Naive thymus-derived CD4-positive, alpha-beta T cell (primary cell): ENCODE results near the gene MED1. TPM values are rescaled to one million over a fixed set of nuclear protein-coding genes. Genes with fewer than 3 reads are reported as not detected.
"Not testable (repeated sequence)": the region's sequence is repeated elsewhere in the genome, so short reads cannot be mapped to it uniquely, and the experiment has no call there.

ENCODE experiments used
- ATAC-seq: fragments of 150-1000 bp; cut with Tn5 transposase; 2 replicates; pipeline ENCODE4 v1.10.0; 2021; ENCODE audit warnings: mild to moderate bottlenecking, moderate library complexity
- CTCF ChIA-PET: fragments of 350-600 bp; sonication (Branson Sonifier 250); formaldehyde crosslinking; loops from one replicate; lab custom pipeline; 2021; ENCODE audit warnings: antibody characterized with exemption; lab: Charles Lee
- POLR2A ChIA-PET: fragments of 350-600 bp; sonication (Branson Sonifier 250); formaldehyde crosslinking; loops from one replicate; lab custom pipeline; 2021; ENCODE audit warnings: antibody characterized with exemption, inconsistent platforms; lab: Charles Lee
- DNase-seq, 9 donors: peaks; one replicate each; pipeline versions ENCODE4 v3.0.0 to v3.0.0-alpha.2; 2020 to 2022; ENCODE audit warnings: mixed read lengths in 1 of 9
- H3K27ac ChIP-seq: one replicate; pipeline ENCODE4 v1.7.0; 2013; ENCODE audit warnings: mild to moderate bottlenecking, low read depth, low read length, moderate library complexity
- H3K27me3 ChIP-seq, 2 donors: one replicate each; pipeline ENCODE4 v1.7.0; 2013; ENCODE audit warnings: low read length in 2 of 2, mild to moderate bottlenecking in 2 of 2, moderate library complexity in 2 of 2; ENCODE audit not compliant: control insufficient read depth in 2 of 2, insufficient read depth in 2 of 2
- H3K36me3 ChIP-seq, 3 experiments: 1 replicate in 2 of 3; 2 replicates in 1 of 3; pipeline ENCODE4 v1.7.0; 2013; ENCODE audit warnings: low read length in 3 of 3, mild to moderate bottlenecking in 3 of 3, moderate library complexity in 1 of 3; ENCODE audit not compliant: insufficient read depth in 3 of 3, control insufficient read depth in 2 of 3
- H3K4me1 ChIP-seq, 2 donors: one replicate each; pipeline ENCODE4 v1.7.0; 2013; ENCODE audit warnings: low read length in 2 of 2, mild to moderate bottlenecking in 2 of 2, moderate library complexity in 1 of 2; ENCODE audit not compliant: control insufficient read depth in 2 of 2, insufficient read depth in 2 of 2
- H3K4me3 ChIP-seq: 2 replicates; pipeline ENCODE4 v1.7.0; 2013; ENCODE audit warnings: mild to moderate bottlenecking, low read length
- H3K9me3 ChIP-seq, 3 experiments: 1 replicate in 2 of 3; 2 replicates in 1 of 3; pipeline ENCODE4 v1.7.0; 2013; ENCODE audit warnings: low read length in 3 of 3; ENCODE audit not compliant: control insufficient read depth in 2 of 3
- H3K27ac Mint-ChIP-seq, 9 donors: one replicate each; pipeline ENCODE4 v1.8.0; 2020 to 2022; ENCODE audit warnings: mixed read lengths in 9 of 9, mild to moderate bottlenecking in 8 of 9, moderate library complexity in 5 of 9, inconsistent platforms in 2 of 9
- H3K27me3 Mint-ChIP-seq, 5 donors: one replicate each; pipeline ENCODE4 v1.8.0; 2021 to 2022; ENCODE audit warnings: mixed read lengths in 5 of 5, mild to moderate bottlenecking in 1 of 5
- H3K36me3 Mint-ChIP-seq, 5 donors: one replicate each; pipeline ENCODE4 v1.8.0; 2020 to 2022; ENCODE audit warnings: mixed read lengths in 5 of 5, mild to moderate bottlenecking in 3 of 5, inconsistent platforms in 1 of 5
- H3K4me1 Mint-ChIP-seq, 7 donors: one replicate each; pipeline ENCODE4 v1.8.0; 2020 to 2022; ENCODE audit warnings: mixed read lengths in 7 of 7, mild to moderate bottlenecking in 3 of 7, inconsistent platforms in 1 of 7
- H3K4me3 Mint-ChIP-seq, 10 donors: one replicate each; pipeline ENCODE4 v1.8.0; 2020 to 2022; ENCODE audit warnings: mild to moderate bottlenecking in 10 of 10, mixed read lengths in 10 of 10, moderate library complexity in 6 of 10, inconsistent platforms in 2 of 10
- H3K9me3 Mint-ChIP-seq, 11 donors: one replicate each; pipeline ENCODE4 v1.8.0; 2020 to 2022; ENCODE audit warnings: mixed read lengths in 11 of 11, mild to moderate bottlenecking in 4 of 11, inconsistent platforms in 1 of 11, moderate library complexity in 1 of 11
- intact Hi-C, 2 donors: fragments of 100-400 bp; cut with micrococcal nuclease; formaldehyde crosslinking; loops; one replicate each; pipeline ENCODE4 v1.15.1; 2023
- polyA plus RNA-seq, 2 donors: library from polyadenylated mRNA; unstranded; fragments of 300-500 nt; fragmentation: Illumina TruSeq; gene quantifications; one replicate each; pipeline ENCODE4 v1.2.3, GENCODE V29; 2021
- total RNA-seq, 6 experiments: library from RNA in 5 of 6; stranded (reverse) in 5 of 6; gene quantifications; 1 replicate in 5 of 6; 2 replicates in 1 of 6; pipeline ENCODE4 v1.2.3 and lab custom pipeline; 2021 to 2026

The MED1 gene
- total and polyA plus RNA-seq, 7 experiments from 2014 or later: 20.6 to 61.5 (median 38.4) TPM

DNA sequence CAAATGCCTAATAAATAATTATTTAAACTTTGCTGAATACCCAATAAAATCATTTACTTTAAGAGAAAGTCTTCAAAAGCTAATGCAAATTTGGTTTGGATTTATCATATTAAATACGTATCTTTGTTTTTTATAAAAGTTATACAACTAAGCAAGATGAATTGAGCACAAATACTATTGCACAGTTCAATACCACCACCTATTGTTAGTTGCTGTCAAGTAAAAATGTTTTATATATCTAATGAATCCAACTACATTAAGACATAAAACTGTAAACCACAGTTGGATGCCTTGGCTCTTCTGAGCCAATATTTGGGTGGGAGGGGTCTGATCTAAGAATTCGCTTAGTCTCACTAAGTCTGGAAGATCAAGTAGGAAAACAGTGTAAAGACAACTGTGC lies 57.3 kb downstream of the MED1 start:
- no peaks in the 10 kb centered on the region for H3K27me3 ChIP-seq
- Mint-ChIP-seq H3K4me1 (peaks cover 0 to 44% (median 25%) of the 10 kb centered on the region in 7 donors), H3K9me3 (no peaks in the 10 kb centered on the region), H3K4me3 (no peak overlapping the region), H3K36me3 (peaks cover 0 to 8% (median 3%) of the 10 kb centered on the region in 5 donors), H3K27ac (no peak overlapping the region), H3K27me3 (no peaks in the 10 kb centered on the region)
- ATAC-seq: no peak
- H3K4me1 ChIP-seq: no peaks in the 10 kb centered on the region
- H3K4me3 ChIP-seq: no peak overlapping the region
- no peaks in the 10 kb centered on the region for H3K9me3 ChIP-seq
- no peaks in the 10 kb centered on the region for H3K36me3 ChIP-seq
- DNase-seq: no peak
- POLR2A ChIA-PET: interaction anchor here (1.4 kb wide), 1 partner anchor 18 kb away, joined by 4 read pairs; no protein-coding TSS in a partner anchor
- no peak overlapping the region for H3K27ac ChIP-seq
- CTCF ChIA-PET: no interaction called here
- intact Hi-C loops: no loop called here

GRCh38 chr17:39391448-39391847 lies 59.6 kb downstream of the MED1 start:
- ATAC-seq (no peak), DNase-seq (no peak)
- Mint-ChIP-seq H3K9me3 (no peaks in the 10 kb centered on the region), H3K27me3 (no peaks in the 10 kb centered on the region), H3K36me3 (peaks cover 0 to 13% (median 3%) of the 10 kb centered on the region in 5 donors), H3K4me1 (peaks cover 0 to 30% (median 15%) of the 10 kb centered on the region in 7 donors), H3K4me3 (no peak overlapping the region), H3K27ac (no peak overlapping the region)
- no peak overlapping the region for H3K27ac ChIP-seq
- ChIA-PET CTCF (interaction anchor here (0.7 kb wide), 1 partner anchor 32 kb away, joined by 3 read pairs; no protein-coding TSS in a partner anchor), POLR2A (interaction anchor here (0.6 to 0.9 kb wide), 2 partner anchors 12 to 364 kb away, joined by 4 to 6 read pairs; no protein-coding TSS in a partner anchor)
- H3K36me3 ChIP-seq: peaks cover 0 to 11% (median 0%) of the 10 kb centered on the region in 3 experiments
- no peaks in the 10 kb centered on the region for H3K27me3 ChIP-seq
- H3K9me3 ChIP-seq: no peaks in the 10 kb centered on the region
- H3K4me1 ChIP-seq: no peaks in the 10 kb centered on the region
- intact Hi-C loops: no loop called here
- no peak overlapping the region for H3K4me3 ChIP-seq

DNA sequence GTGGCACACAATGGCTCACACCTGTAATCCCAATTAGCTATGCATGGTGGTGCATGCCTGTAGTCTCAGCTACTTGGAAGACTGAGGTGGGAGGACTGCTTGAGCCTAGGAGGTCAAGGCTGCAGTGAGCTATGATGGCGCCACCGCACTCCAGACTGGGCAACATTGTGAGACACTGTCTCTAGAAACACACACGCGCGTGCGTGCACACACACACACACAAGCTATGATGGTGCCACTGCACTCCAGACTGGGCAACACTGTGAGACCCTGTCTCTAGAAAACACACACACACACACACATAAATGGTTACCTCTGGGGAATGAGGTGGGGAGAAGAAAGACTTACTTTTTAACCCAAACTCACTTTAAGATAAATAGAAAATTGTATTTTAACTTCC lies 66.0 kb downstream of the MED1 start:
- DNase-seq: no peak
- ATAC-seq: no peak
- Mint-ChIP-seq H3K4me3 (no peak overlapping the region), H3K27ac (peak overlapping the region in 1 of 9 donors; percentile 44), H3K36me3 (peaks cover 0 to 19% (median 2%) of the 10 kb centered on the region in 5 donors), H3K27me3 (no peaks in the 10 kb centered on the region), H3K9me3 (no peaks in the 10 kb centered on the region), H3K4me1 (peaks cover 0 to 31% (median 24%) of the 10 kb centered on the region in 7 donors)
- Histone ChIP-seq H3K27ac (no peak overlapping the region), H3K4me1 (peaks cover 0 to 3% of the 10 kb centered on the region in 2 donors), H3K36me3 (peaks cover 0 to 11% (median 0%) of the 10 kb centered on the region in 3 experiments), H3K9me3 (no peaks in the 10 kb centered on the region), H3K4me3 (no peak overlapping the region), H3K27me3 (no peaks in the 10 kb centered on the region)
- ChIA-PET POLR2A (interaction anchor here (0.6 kb wide), 1 partner anchor 42 kb away, joined by 4 read pairs; no protein-coding TSS in a partner anchor), CTCF (interaction anchor here (0.7 kb wide), 1 partner anchor 556 kb away, joined by 3 read pairs; no protein-coding TSS in a partner anchor)
- intact Hi-C loops: no loop called here

DNA sequence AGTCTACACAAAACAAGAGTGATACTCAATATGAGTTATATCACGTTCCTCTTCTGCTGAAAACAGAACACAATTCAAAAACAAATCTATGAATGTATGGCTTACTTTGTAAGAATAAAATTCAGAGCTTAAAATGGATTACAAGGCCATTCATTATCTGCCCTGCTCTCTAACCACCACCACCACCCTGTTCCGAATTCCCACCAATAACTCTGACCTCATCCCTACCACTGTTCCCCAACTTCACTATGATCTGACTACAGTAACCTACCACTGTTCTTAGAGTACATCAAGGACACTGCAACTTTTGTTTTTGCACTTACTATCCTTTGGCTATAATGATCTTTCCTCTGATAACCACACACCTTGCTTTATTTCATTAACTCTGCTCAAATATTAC lies 70.9 kb downstream of the MED1 start:
- Mint-ChIP-seq H3K27ac (no peak overlapping the region), H3K36me3 (peaks cover 0 to 10% (median 0%) of the 10 kb centered on the region in 5 donors), H3K9me3 (no peaks in the 10 kb centered on the region), H3K4me1 (peaks cover 7 to 43% (median 41%) of the 10 kb centered on the region in 7 donors), H3K27me3 (no peaks in the 10 kb centered on the region), H3K4me3 (no peak overlapping the region)
- DNase-seq (no peak), ATAC-seq (no peak)
- Histone ChIP-seq H3K27me3 (no peaks in the 10 kb centered on the region), H3K9me3 (no peaks in the 10 kb centered on the region), H3K4me3 (no peak overlapping the region), H3K27ac (no peak overlapping the region), H3K36me3 (no peaks in the 10 kb centered on the region), H3K4me1 (peaks cover 0 to 3% of the 10 kb centered on the region in 2 donors)
- CTCF ChIA-PET: no interaction called here
- intact Hi-C loops: no loop called here
- POLR2A ChIA-PET: interaction anchor here (0.7 kb wide), 2 partner anchors 20 to 29 kb away, joined by 3 read pairs; no protein-coding TSS in a partner anchor

GRCh38 chr17:39376434-39376833 lies 74.6 kb downstream of the MED1 start:
- H3K27ac ChIP-seq: no peak overlapping the region
- CTCF ChIA-PET: no interaction called here

GRCh38 chr17:39367805-39368204 lies 83.3 kb downstream of the MED1 start:
- H3K9me3 ChIP-seq, H3K27me3 ChIP-seq, ATAC-seq, CTCF ChIA-PET, H3K27ac ChIP-seq, H3K27ac Mint-ChIP-seq, H3K4me1 ChIP-seq, H3K4me3 ChIP-seq, H3K4me3 Mint-ChIP-seq, H3K27me3 Mint-ChIP-seq, H3K36me3 ChIP-seq, intact Hi-C loops, H3K9me3 Mint-ChIP-seq, DNase-seq: not testable (repeated sequence)
- H3K36me3 Mint-ChIP-seq: peaks cover 0 to 11% (median 0%) of the 10 kb centered on the region in 5 donors
- peaks cover 0 to 34% (median 23%) of the 10 kb centered on the region in 7 donors for H3K4me1 Mint-ChIP-seq
- POLR2A ChIA-PET: interaction anchor here (0.6 kb wide), 1 partner anchor 1976 kb away, joined by 3 read pairs; no protein-coding TSS in a partner anchor

More at GRCh38 chr17:39376434-39376833, 74.6 kb downstream of the MED1 start:
- ATAC-seq (no peak), DNase-seq (no peak)
- no peak overlapping the region for H3K4me3 ChIP-seq
- intact Hi-C loops: no loop called here
- H3K36me3 Mint-ChIP-seq: peaks cover 0 to 15% (median 0%) of the 10 kb centered on the region in 5 donors
- H3K27me3 ChIP-seq: no peaks in the 10 kb centered on the region
- no peaks in the 10 kb centered on the region for H3K9me3 ChIP-seq
- no peaks in the 10 kb centered on the region for H3K36me3 ChIP-seq
- H3K9me3 Mint-ChIP-seq: no peaks in the 10 kb centered on the region
- peaks cover 7 to 52% (median 42%) of the 10 kb centered on the region in 7 donors for H3K4me1 Mint-ChIP-seq
- H3K27ac Mint-ChIP-seq: peak overlapping the region in 1 of 9 donors; percentile 20
- H3K27me3 Mint-ChIP-seq: no peaks in the 10 kb centered on the region
- H3K4me3 Mint-ChIP-seq: no peak overlapping the region
- POLR2A ChIA-PET: interaction anchor here (1.8 kb wide), 1 partner anchor 18 kb away, joined by 4 read pairs; no protein-coding TSS in a partner anchor
- peaks cover 0 to 3% of the 10 kb centered on the region in 2 donors for H3K4me1 ChIP-seq
